IMR-90 (cell line): ENCODE data around the gene UROD. TPM values are rescaled to one million over a fixed set of nuclear protein-coding genes. Genes with fewer than 3 reads are reported as not detected.

Experiments
- ATAC-seq: fragments of 200-7000 bp; cut with Tn5 transposase; 2 replicates; pipeline ENCODE4 v1.9.1; 2020; ENCODE audit warnings: low read depth, mild to moderate bottlenecking, moderate library complexity
- BruUV-seq: library from RNA; stranded (reverse); fragments of 400-500 nt; replicated peaks from 2 replicates; lab custom pipeline; 2021; lab: Mats Ljungman, UMichigan
- CTCF ChIA-PET: fragments of 300-600 bp; formaldehyde crosslinking; extraction: SDS; loops from one replicate; lab custom pipeline; 2021; ENCODE audit warnings: antibody characterized with exemption; lab: Yijun Ruan, JAX
- POLR2A ChIA-PET: fragments of 300-600 bp; sonication (Branson Sonifier 250); formaldehyde crosslinking; loops from one replicate; lab custom pipeline; 2022; ENCODE audit warnings: antibody characterized with exemption; ENCODE audit not compliant: unreplicated experiment; lab: Charles Lee
- DNase-seq: peaks from one replicate; pipeline ENCODE4 v3.0.0; 2013
- H2AFZ ChIP-seq: replicated peaks from 2 replicates; pipeline ENCODE3; 2013; ENCODE audit warnings: low read length, mild to moderate bottlenecking; ENCODE audit not compliant: poor library complexity
- H2AK5ac ChIP-seq: 2 replicates; pipeline ENCODE4 v1.6.1; 2013; ENCODE audit warnings: low read depth, low read length, inconsistent platforms
- H2AK9ac ChIP-seq: replicated peaks from 2 replicates; pipeline ENCODE3; 2013; ENCODE audit warnings: mild to moderate bottlenecking, low read depth, low read length, moderate library complexity; ENCODE audit not compliant: poor library complexity
- H2BK120ac ChIP-seq: 2 replicates; pipeline ENCODE4 v1.6.1; 2013; ENCODE audit warnings: low read depth, low read length, inconsistent platforms
- H2BK15ac ChIP-seq: 3 replicates; pipeline ENCODE4 v1.6.1; 2013; ENCODE audit warnings: low read depth, low read length, inconsistent platforms
- H2BK20ac ChIP-seq: 2 replicates; pipeline ENCODE4 v1.6.1; 2013; ENCODE audit warnings: low read depth, mild to moderate bottlenecking, inconsistent platforms, low read length, moderate library complexity
- H2BK5ac ChIP-seq: 2 replicates; pipeline ENCODE4 v1.6.1; 2013; ENCODE audit warnings: mild to moderate bottlenecking, low read depth, low read length, inconsistent platforms; ENCODE audit not compliant: poor library complexity, severe bottlenecking
- H3K14ac ChIP-seq: replicated peaks from 2 replicates; pipeline ENCODE4 v1.6.1; 2013; ENCODE audit warnings: low read depth, low read length, inconsistent platforms
- H3K18ac ChIP-seq: 2 replicates; pipeline ENCODE4 v1.6.1; 2013; ENCODE audit warnings: low read depth, low read length, control low read depth
- H3K23ac ChIP-seq: 2 replicates; pipeline ENCODE4 v1.6.1; 2013; ENCODE audit warnings: low read depth, low read length, inconsistent platforms
- H3K27ac ChIP-seq: 2 replicates; pipeline ENCODE4 v1.5.1; 2013; ENCODE audit warnings: mild to moderate bottlenecking, control low read depth, low read length; ENCODE audit not compliant: insufficient read depth
- H3K27me3 ChIP-seq: 2 replicates; pipeline ENCODE4 v1.6.1; 2013; ENCODE audit warnings: low read length; ENCODE audit not compliant: control insufficient read depth, insufficient read depth
- H3K36me3 ChIP-seq: 2 replicates; pipeline ENCODE4 v1.6.1; 2013; ENCODE audit warnings: low read length, mixed read lengths; ENCODE audit not compliant: control insufficient read depth, insufficient read depth
- H3K4ac ChIP-seq: 2 replicates; pipeline ENCODE4 v1.6.1; 2013; ENCODE audit warnings: low read depth, low read length, inconsistent platforms
- H3K4me1 ChIP-seq: 2 replicates; pipeline ENCODE4 v1.6.1; 2013; ENCODE audit warnings: low read length, mixed read lengths; ENCODE audit not compliant: control insufficient read depth, insufficient read depth
- H3K4me2 ChIP-seq: 2 replicates; pipeline ENCODE4 v1.6.1; 2013; ENCODE audit warnings: low read depth, mild to moderate bottlenecking, control low read depth, low read length, moderate library complexity
- H3K4me3 ChIP-seq: 2 replicates; pipeline ENCODE4 v1.5.1; 2013; ENCODE audit warnings: low read depth, mild to moderate bottlenecking, control low read depth, low read length, moderate library complexity; ENCODE audit not compliant: insufficient read depth
- H3K56ac ChIP-seq: 2 replicates; pipeline ENCODE4 v1.6.1; 2013; ENCODE audit warnings: low read length, inconsistent platforms; ENCODE audit not compliant: insufficient read depth; ENCODE audit errors: extremely low read depth
- H3K79me1 ChIP-seq, 2 experiments: 2 replicates each; pipeline ENCODE4 v1.6.1; 2013; ENCODE audit warnings: low read length in 2 of 2, inconsistent platforms in 1 of 2, low read depth in 1 of 2
- H3K9ac ChIP-seq: 2 replicates; pipeline ENCODE4 v1.6.1; 2013; ENCODE audit warnings: low read depth, low read length, control low read depth
- H3K9me1 ChIP-seq: 2 replicates; pipeline ENCODE4 v1.6.1; 2013; ENCODE audit warnings: low read length, inconsistent platforms; ENCODE audit not compliant: insufficient read depth
- H3K9me3 ChIP-seq: 2 replicates; pipeline ENCODE4 v1.6.1; 2013; ENCODE audit warnings: low read length; ENCODE audit not compliant: control insufficient read depth, insufficient read depth
- H4K20me1 ChIP-seq: 2 replicates; pipeline ENCODE4 v1.6.1; 2013; ENCODE audit warnings: low read length, inconsistent platforms; ENCODE audit not compliant: insufficient read depth
- H4K5ac ChIP-seq: 2 replicates; pipeline ENCODE4 v1.6.1; 2013; ENCODE audit warnings: mild to moderate bottlenecking, low read depth, low read length, control low read depth
- H4K8ac ChIP-seq, 2 experiments: 2 replicates each; pipeline ENCODE4 v1.6.1; 2013; ENCODE audit warnings: low read depth in 2 of 2, low read length in 2 of 2, control low read depth in 1 of 2, inconsistent platforms in 1 of 2
- H4K91ac ChIP-seq: 2 replicates; pipeline ENCODE4 v1.6.1; 2013; ENCODE audit warnings: low read depth, low read length, inconsistent platforms; ENCODE audit not compliant: insufficient read depth
- BHLHE40 ChIP-seq: fragments of 150-350 bp; IDR thresholded peaks from 2 replicates; pipeline ENCODE4 v1.6.1; 2016; ENCODE audit warnings: mild to moderate bottlenecking, low read depth, low read length
- CEBPB ChIP-seq: IDR thresholded peaks from 2 replicates; pipeline ENCODE4 v1.6.1; 2012; ENCODE audit warnings: low read depth, low read length, improper control_type of control experiment
- CHD1 ChIP-seq: IDR thresholded peaks from 2 replicates; pipeline ENCODE4 v1.6.1; 2012; ENCODE audit warnings: low read depth, low read length, improper control_type of control experiment
- CTCF ChIP-seq: conservative IDR thresholded peaks from 2 replicates; pipeline ENCODE4 v1.5.1; 2012; ENCODE audit warnings: mild to moderate bottlenecking, low read depth, low read length, improper control_type of control experiment
- ELK1 ChIP-seq: fragments of 150-350 bp; IDR thresholded peaks from 2 replicates; pipeline ENCODE4 v1.6.1; 2016; ENCODE audit warnings: low read depth, mild to moderate bottlenecking, low read length, moderate library complexity, borderline replicate concordance
- FOS ChIP-seq: fragments of 150-350 bp; IDR thresholded peaks from 2 replicates; pipeline ENCODE4 v1.6.1; 2016; ENCODE audit warnings: low read depth, low read length
- MAFK ChIP-seq: IDR thresholded peaks from 2 replicates; pipeline ENCODE4 v1.6.1; 2012; ENCODE audit warnings: low read depth, low read length, improper control_type of control experiment
- MAZ ChIP-seq: IDR thresholded peaks from 2 replicates; pipeline ENCODE4 v1.6.1; 2012; ENCODE audit warnings: low read depth, mild to moderate bottlenecking, low read length, improper control_type of control experiment, moderate library complexity, borderline replicate concordance
- MXI1 ChIP-seq: IDR thresholded peaks from 2 replicates; pipeline ENCODE4 v1.6.1; 2012; ENCODE audit warnings: low read depth, mild to moderate bottlenecking, low read length, moderate library complexity, borderline replicate concordance
- NFE2L2 ChIP-seq: fragments of 150-350 bp; IDR thresholded peaks from 2 replicates; pipeline ENCODE4 v1.6.1; 2016; ENCODE audit warnings: low read depth, mild to moderate bottlenecking, low read length
- POLR2A ChIP-seq: IDR thresholded peaks from 2 replicates; pipeline ENCODE4 v1.6.1; 2012; ENCODE audit warnings: mild to moderate bottlenecking, low read depth, low read length
- RAD21 ChIP-seq: IDR thresholded peaks from 2 replicates; pipeline ENCODE4 v1.6.1; 2012; ENCODE audit warnings: low read length, improper control_type of control experiment
- RCOR1 ChIP-seq: IDR thresholded peaks from 2 replicates; pipeline ENCODE4 v1.6.1; 2012; ENCODE audit warnings: mild to moderate bottlenecking, low read length, improper control_type of control experiment; ENCODE audit not compliant: insufficient replicate concordance
- RFX5 ChIP-seq: IDR thresholded peaks from 2 replicates; pipeline ENCODE4 v1.8.0; 2012; ENCODE audit warnings: low read depth, mild to moderate bottlenecking, low read length, moderate library complexity
- SMC3 ChIP-seq: fragments of 150-350 bp; IDR thresholded peaks from 2 replicates; pipeline ENCODE4 v1.6.1; 2016; ENCODE audit warnings: low read depth, mild to moderate bottlenecking, antibody characterized with exemption, low read length, moderate library complexity
- USF2 ChIP-seq: fragments of 150-350 bp; IDR thresholded peaks from 2 replicates; pipeline ENCODE4 v1.6.1; 2017; ENCODE audit warnings: mild to moderate bottlenecking, antibody characterized with exemption, low read length, low read depth
- WGBS, 2 experiments: methylation state at CpG; one replicate each; pipeline versions ENCODE4 v1.1.5 to v1.1.7; 2013; ENCODE audit warnings: missing lambda C conversion rate in 2 of 2; ENCODE audit not compliant: insufficient read length in 1 of 2; ENCODE audit errors: extremely low coverage in 2 of 2; 5-methylcytosine and 5-hydroxymethylcytosine counted together
- dilution Hi-C: fragments of 300-500 bp; cut with HindIII; formaldehyde crosslinking; loops from one replicate; pipeline ENCODE4 v1.14.3; 2018; ENCODE audit warnings: low sequenced_read_pairs; ENCODE audit not compliant: unreplicated experiment
- in situ Hi-C: fragments of 300-500 bp; cut with MboI; formaldehyde crosslinking; loops from 3 replicates; pipeline ENCODE4 v1.14.3; 2019; ENCODE audit warnings: low sequenced_read_pairs, inconsistent platforms, mixed read lengths
- intact Hi-C: fragments of 100-400 bp; cut with micrococcal nuclease; formaldehyde crosslinking; loops from 2 replicates; pipeline ENCODE4 v1.10.0; 2022
- polyA plus RNA-seq, 3 experiments: library from polyadenylated mRNA; depleted of rRNA; stranded (reverse); fragments of >200 nt; gene quantifications; 2 replicates each; pipeline ENCODE4 v1.2.3, GENCODE V29; 2012; ENCODE audit warnings: low replicate concordance in 1 of 3
- total RNA-seq: library from RNA; depleted of rRNA; stranded (reverse); fragments of >200 nt; gene quantifications from 2 replicates; pipeline ENCODE4 v1.2.3, GENCODE V29; 2012

UROD gene
- total and polyA plus RNA-seq, 2 of the 4 experiments (the other 2 are of a cell fraction) = 220 to 224 TPM

- H4K91ac ChIP-seq = no peak overlapping the region
- no peak overlapping the region for H2AFZ ChIP-seq
- no peaks in the 10 kb centered on the region for H3K4me1 ChIP-seq
- intact Hi-C loops = no loop called here
- no TSS peak for BruUV-seq
- H3K4ac ChIP-seq = no peak overlapping the region
- H2AK5ac ChIP-seq = no peak overlapping the region
- no peak overlapping the region for H3K56ac ChIP-seq
- H3K9me1 ChIP-seq = no peaks in the 10 kb centered on the region
- no peak overlapping the region for H3K23ac ChIP-seq
- H3K18ac ChIP-seq = no peak overlapping the region
- H2BK15ac ChIP-seq = no peak overlapping the region
- no peak overlapping the region for H4K8ac ChIP-seq
- no peaks in the 10 kb centered on the region for H3K9me3 ChIP-seq
- no peak overlapping the region for H3K4me3 ChIP-seq
- POLR2A ChIA-PET = no interaction called here
- H3K14ac ChIP-seq = no peak overlapping the region
- CTCF ChIA-PET = no interaction called here
- H2AK9ac ChIP-seq = no peak overlapping the region
- no peak overlapping the region for H3K9ac ChIP-seq
- ATAC-seq (no peak), DNase-seq (no peak)
- H2BK120ac ChIP-seq = no peak overlapping the region
- H3K4me2 ChIP-seq = no peak overlapping the region
- H3K27me3 ChIP-seq = 0 out of 2 replicates have a peak, but pooled peaks cover 1% of the 10 kb centered on the region
- WGBS, 2 experiments = 40% methylated on average over 1 of the region's 2 CpGs; no CpG with 5 or more reads in 1 of the 2 experiments
- H2BK5ac ChIP-seq = no peak overlapping the region
- H4K5ac ChIP-seq = no peak overlapping the region
- in situ Hi-C loops = no loop called here
- no peaks in the 10 kb centered on the region for H3K79me1 ChIP-seq
- no peaks in the 10 kb centered on the region for H4K20me1 ChIP-seq
- H3K36me3 ChIP-seq = no peaks in the 10 kb centered on the region
- H2BK20ac ChIP-seq = no peak overlapping the region
- TF ChIP-seq RCOR1 (no peak), MXI1 (no peak), BHLHE40 (no peak), RFX5 (no peak), ELK1 (no peak), SMC3 (no peak), MAFK (no peak), RAD21 (no peak), NFE2L2 (no peak), CEBPB (no peak), USF2 (no peak), FOS (no peak), CTCF (no peak), MAZ (no peak), POLR2A (no peak), CHD1 (no peak)
- no peak overlapping the region for H3K27ac ChIP-seq
- dilution Hi-C loops = no loop called here
These were observed 53.0 kb downstream of the UROD start for GRCh38 chr1:45065083-45065482.
